Endothelial cell (in vitro differentiated cells): ENCODE results near the gene TLX1. TPM values are rescaled to one million over a fixed set of nuclear protein-coding genes. Genes with fewer than 3 reads are reported as not detected.

Experiments used
- DNase-seq: peaks from one replicate; pipeline ENCODE4 v3.0.0; 2021; ENCODE audit warnings: low spot score
- H3K27ac Mint-ChIP-seq: one replicate; pipeline ENCODE4 v1.8.0; 2021; ENCODE audit warnings: mixed read lengths, inconsistent platforms; ENCODE audit not compliant: unreplicated experiment
- H3K27me3 Mint-ChIP-seq: one replicate; pipeline ENCODE4 v1.8.0; 2021; ENCODE audit warnings: mild to moderate bottlenecking, moderate library complexity, mixed read lengths, inconsistent platforms; ENCODE audit not compliant: unreplicated experiment
- H3K36me3 Mint-ChIP-seq: one replicate; pipeline ENCODE4 v1.8.0; 2021; ENCODE audit warnings: mild to moderate bottlenecking, low read depth, mixed read lengths, inconsistent platforms; ENCODE audit not compliant: unreplicated experiment
- H3K4me1 Mint-ChIP-seq: one replicate; pipeline ENCODE4 v1.8.0; 2021; ENCODE audit warnings: mild to moderate bottlenecking, mixed read lengths, inconsistent platforms; ENCODE audit not compliant: unreplicated experiment
- H3K4me3 Mint-ChIP-seq: one replicate; pipeline ENCODE4 v1.8.0; 2021; ENCODE audit warnings: mild to moderate bottlenecking, mixed read lengths, inconsistent platforms; ENCODE audit not compliant: unreplicated experiment
- H3K9me3 Mint-ChIP-seq: one replicate; pipeline ENCODE4 v1.8.0; 2021; ENCODE audit warnings: mixed read lengths, inconsistent platforms; ENCODE audit not compliant: unreplicated experiment
- total RNA-seq: library from RNA; stranded (reverse); fragmentation: NEBNext Ultra II Directional; extraction: Animal tissue kit (Norgen Biotek cat#: 25700); gene quantifications from one replicate; pipeline ENCODE4 v1.2.1, GENCODE V29; 2021; ENCODE audit not compliant: unreplicated experiment
- TF ChIP-seq, protein P1 (sequence below): fragments of 200-600 bp; sonication (generic); IDR thresholded peaks from one replicate; pipeline ENCODE4 v1.5.0; 2021; ENCODE audit warnings: antibody characterized with exemption; ENCODE audit not compliant: unreplicated experiment

Gene TLX1
- total RNA-seq, 1 donor from 2014 or later: 31.0 TPM

DNA sequence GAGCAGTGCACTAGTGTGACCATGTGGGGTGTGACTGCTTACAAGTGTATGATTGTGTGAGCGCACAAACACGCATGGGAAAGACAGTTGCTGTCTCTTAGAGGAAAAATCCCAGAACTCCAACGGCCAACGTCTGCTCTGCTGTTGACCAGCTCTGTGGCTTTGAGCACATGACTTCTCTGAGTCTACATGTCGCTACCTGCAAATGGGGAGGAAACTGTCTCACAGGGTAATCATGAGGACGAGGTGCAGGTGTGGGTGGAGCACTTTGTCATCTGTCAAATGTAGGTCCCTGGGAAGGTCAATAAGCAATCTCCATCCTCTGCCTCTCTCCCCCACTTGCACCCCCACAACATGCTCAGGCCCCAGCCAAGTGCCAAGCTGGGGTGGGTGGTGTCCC is 31.2 kb upstream of the TLX1 start:
- Mint-ChIP-seq H3K27ac (no peak overlapping the region), H3K4me3 (peak overlapping the region; percentile 60), H3K27me3 (peaks cover 6% of the 10 kb centered on the region), H3K9me3 (no peaks in the 10 kb centered on the region), H3K36me3 (no peaks in the 10 kb centered on the region), H3K4me1 (peaks cover 12% of the 10 kb centered on the region)
- no peak for DNase-seq
- TF ChIP-seq, protein P1, sequence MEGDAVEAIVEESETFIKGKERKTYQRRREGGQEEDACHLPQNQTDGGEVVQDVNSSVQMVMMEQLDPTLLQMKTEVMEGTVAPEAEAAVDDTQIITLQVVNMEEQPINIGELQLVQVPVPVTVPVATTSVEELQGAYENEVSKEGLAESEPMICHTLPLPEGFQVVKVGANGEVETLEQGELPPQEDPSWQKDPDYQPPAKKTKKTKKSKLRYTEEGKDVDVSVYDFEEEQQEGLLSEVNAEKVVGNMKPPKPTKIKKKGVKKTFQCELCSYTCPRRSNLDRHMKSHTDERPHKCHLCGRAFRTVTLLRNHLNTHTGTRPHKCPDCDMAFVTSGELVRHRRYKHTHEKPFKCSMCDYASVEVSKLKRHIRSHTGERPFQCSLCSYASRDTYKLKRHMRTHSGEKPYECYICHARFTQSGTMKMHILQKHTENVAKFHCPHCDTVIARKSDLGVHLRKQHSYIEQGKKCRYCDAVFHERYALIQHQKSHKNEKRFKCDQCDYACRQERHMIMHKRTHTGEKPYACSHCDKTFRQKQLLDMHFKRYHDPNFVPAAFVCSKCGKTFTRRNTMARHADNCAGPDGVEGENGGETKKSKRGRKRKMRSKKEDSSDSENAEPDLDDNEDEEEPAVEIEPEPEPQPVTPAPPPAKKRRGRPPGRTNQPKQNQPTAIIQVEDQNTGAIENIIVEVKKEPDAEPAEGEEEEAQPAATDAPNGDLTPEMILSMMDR: no peak

DNA sequence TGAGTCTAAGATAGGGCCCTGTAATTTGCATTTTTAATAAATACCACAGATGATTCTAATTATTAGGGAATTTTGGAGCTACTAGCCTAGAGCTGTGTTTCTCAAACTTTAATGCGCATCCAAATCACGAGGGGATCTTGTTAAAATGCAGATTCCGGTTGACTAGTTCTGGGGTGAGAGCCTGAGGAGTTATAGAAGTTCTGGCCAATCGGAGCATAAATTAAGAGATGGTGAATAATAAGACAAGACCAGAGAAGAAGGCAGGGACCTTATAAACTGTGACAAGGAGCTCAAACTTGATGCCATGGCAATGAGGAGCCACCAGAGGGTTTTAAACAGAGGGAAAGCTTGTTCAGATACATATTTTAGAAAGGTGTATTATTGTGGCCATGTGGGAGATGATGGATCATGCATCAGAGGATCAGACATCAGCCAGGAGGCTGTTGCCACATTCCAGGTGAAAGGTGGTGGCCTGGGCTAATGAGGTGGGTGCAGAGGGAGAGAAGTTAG is 29.7 kb upstream of the TLX1 start:
- H3K27me3 Mint-ChIP-seq: peaks cover 6% of the 10 kb centered on the region
- H3K36me3 Mint-ChIP-seq: no peaks in the 10 kb centered on the region
- H3K4me3 Mint-ChIP-seq: no peak overlapping the region
- H3K9me3 Mint-ChIP-seq: no peaks in the 10 kb centered on the region
- TF ChIP-seq, protein P1: no peak
- no peak for DNase-seq
- H3K27ac Mint-ChIP-seq: no peak overlapping the region
- H3K4me1 Mint-ChIP-seq: peaks cover 9% of the 10 kb centered on the region

DNA sequence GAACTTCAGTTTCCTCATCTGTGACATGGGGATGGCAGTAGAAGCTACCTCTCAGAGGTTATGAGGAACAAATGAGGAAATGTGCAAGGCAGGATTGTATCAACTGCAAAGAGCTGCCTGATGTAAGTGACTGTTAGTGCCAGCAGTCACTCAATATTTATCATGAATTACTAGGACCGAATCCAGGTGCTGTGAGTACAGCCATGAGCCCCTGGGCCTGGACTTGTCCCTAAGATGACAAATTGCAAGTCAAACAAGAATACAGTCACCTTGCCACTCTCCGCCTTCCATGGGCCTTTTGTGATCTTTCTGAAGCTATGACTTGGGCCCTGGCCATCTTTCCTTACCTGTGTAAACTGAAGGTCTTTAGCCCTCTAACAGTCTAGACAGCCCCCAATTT is 27.7 kb upstream of the TLX1 start:
- Mint-ChIP-seq H3K27me3 (peaks cover 4% of the 10 kb centered on the region), H3K4me3 (no peak overlapping the region)
- TF ChIP-seq, protein P1: no peak

DNA sequence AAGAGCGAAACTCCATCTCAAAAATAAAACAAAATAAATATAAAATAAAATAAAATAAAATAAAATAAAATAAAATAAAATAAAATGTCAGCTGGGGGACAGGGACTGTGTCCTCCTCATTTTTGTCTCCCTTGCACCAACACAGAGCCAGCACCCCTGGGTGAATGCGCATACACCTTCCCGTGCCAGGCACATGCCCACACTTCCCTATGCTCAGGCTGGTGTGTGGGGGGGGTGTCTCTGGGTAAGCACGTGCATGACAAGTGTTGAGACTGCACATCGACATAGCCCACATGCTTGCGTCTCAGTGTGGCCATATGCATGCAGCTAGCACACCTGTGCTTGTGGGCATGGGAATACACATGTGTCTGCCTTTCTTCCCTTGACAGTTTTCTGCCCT is 24.7 kb upstream of the TLX1 start:
- no peak for DNase-seq
- Mint-ChIP-seq H3K4me1 (no peaks in the 10 kb centered on the region), H3K9me3 (no peaks in the 10 kb centered on the region), H3K27me3 (peaks cover 1% of the 10 kb centered on the region), H3K4me3 (no peak overlapping the region), H3K36me3 (no peaks in the 10 kb centered on the region), H3K27ac (no peak overlapping the region)
- TF ChIP-seq, protein P1: no peak

More for the DNA sequence above, 27.7 kb upstream of the TLX1 start:
- no peaks in the 10 kb centered on the region for H3K9me3 Mint-ChIP-seq
- no peak for DNase-seq
- H3K4me1 Mint-ChIP-seq: no peaks in the 10 kb centered on the region
- H3K36me3 Mint-ChIP-seq: no peaks in the 10 kb centered on the region
- H3K27ac Mint-ChIP-seq: no peak overlapping the region

DNA sequence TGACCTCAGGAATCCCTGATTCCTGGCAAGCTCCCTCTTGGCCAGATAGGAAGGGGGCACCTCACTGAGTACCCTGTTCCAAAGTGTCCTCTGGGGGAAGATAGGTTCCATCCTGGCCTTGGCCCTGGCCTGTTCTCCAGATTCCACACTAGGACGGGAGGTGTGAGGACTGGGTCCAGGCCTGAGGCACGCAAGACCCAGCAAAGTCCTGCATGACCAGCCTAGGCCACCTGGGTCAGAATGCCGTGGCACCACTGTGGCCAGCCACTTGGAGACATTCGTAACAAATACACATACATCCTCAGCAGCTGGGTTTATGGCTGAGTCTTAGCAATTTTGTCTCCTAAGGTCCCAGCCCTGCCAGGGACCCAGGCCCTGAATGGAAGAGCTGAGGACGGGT is 23.3 kb upstream of the TLX1 start:
- no peaks in the 10 kb centered on the region for H3K36me3 Mint-ChIP-seq
- no peak overlapping the region for H3K27ac Mint-ChIP-seq
- no peaks in the 10 kb centered on the region for H3K9me3 Mint-ChIP-seq
- peaks cover 2% of the 10 kb centered on the region for H3K27me3 Mint-ChIP-seq
- no peaks in the 10 kb centered on the region for H3K4me1 Mint-ChIP-seq
- TF ChIP-seq, protein P1: no peak
- no peak overlapping the region for H3K4me3 Mint-ChIP-seq
- DNase-seq: no peak
